Measurements from ENCODE around the gene SIRT3.
"Not testable (repeated sequence)": the region's sequence is repeated elsewhere in the genome, so short reads cannot be mapped to it uniquely, and the experiment has no call there.

SIRT3 gene

DNA sequence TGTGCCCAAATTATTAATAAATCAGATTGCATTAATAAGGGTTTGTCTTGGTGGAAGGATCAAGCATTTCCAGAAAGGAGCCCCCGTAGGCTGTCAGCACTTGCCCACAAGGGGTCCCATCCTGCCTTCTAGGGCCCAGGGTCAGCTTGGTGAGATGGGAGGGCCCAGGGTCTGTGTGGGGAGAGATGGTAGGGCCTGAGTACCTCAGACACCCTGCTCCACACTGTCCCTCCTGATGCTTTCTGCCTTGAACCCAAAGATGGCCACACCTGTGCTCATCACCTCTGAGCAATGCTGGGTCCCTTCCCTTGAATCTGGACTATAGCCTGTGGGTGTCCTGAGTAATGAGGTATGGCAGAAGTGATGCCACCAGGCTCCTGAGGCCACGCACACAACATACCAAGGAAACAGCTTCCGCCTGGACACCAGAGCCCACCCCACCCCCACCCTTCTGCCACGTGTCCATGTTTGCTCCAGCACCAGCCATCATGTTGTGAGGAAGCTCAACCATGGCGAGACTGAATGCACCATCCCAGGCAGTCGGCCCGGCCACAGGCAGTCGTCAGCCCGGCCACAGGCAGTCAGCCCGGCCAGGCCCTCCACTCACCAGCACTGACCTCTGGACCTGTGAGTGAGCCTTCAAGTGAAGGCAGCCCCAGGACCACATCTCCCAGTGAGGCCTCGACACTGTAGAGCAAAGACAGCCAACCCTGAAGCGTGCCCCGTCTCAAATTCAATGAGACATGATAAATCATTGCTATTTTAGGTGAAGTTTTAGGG lies 35.7 kb downstream of the SIRT3 start:
- no peak for DNase-seq

DNA sequence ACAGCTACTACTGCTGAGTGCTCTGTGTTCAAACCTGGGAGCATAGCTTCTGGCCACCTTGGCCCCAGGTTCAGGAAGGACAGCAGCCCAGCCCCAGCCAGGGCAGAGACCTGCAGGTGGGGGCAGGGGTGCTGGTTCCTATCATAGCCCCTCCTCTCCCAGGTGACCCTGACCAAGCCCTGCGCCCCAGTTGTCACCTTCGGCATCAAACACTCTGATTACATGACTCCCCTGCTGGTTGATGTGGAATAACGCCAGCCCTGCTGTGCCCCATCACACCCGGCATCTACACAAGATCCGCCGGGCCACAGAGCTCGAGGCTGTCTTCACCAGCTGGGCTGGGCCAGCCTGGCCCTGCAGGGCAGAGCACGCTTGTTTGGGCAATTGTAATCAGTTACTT lies 36.4 kb downstream of the SIRT3 start:
- DNase-seq = no peak

DNA sequence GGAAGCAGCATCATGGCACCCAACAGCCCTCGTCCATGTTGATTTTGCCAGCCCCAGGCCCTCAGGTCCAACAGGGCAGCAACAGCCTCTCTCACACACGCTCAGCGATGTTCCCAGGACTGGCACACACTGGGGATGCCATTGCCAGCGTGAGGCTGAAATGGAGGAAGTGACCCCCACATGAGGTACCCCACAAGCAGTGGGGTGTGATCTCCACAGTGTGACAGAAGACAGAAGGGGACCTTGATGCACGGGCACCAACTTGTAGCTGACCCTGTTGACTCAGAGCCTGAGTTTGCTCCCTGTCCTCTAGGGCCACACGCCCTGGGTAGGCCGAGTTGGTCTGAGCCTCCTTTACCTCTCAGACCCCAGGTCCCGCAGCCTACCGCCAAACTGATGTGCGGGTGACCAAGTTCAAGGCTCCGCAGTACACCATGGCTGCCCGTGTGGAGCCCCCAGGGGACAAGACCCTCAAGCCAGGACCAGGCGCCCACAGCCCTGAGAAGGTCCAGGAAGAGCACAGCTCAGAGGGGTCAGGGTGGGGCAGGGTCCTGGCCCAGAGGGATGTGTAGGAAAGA lies 37.0 kb downstream of the SIRT3 start:
- DNase-seq = no peak

DNA sequence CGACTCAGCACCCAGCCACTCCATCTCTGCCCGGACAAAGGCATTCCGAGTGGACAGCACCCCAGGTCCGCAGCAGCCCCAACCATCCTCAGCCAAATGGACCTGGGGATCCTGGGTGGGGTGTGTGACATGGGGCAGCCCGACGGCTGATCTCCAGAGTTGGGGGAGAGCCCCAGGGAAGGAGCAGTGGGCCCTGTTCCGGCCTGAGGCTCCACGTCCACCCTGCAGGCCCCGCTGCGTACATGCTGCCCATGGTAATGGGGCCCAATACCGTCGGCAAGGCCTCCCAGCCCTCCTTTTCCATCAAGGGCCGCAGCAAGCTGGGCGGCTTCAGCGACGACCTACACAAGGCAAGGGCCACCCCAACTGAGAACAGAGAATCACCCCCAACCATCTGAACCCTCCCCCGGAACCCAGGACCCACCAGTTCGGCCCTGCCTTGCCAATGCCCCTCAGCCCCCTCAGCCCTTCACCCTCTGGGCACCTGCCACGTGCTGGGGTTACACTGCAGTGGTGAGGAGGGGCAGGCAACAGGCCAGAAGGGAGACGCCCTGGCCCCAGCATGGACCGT lies 37.8 kb downstream of the SIRT3 start:
- no peak for DNase-seq

DNA sequence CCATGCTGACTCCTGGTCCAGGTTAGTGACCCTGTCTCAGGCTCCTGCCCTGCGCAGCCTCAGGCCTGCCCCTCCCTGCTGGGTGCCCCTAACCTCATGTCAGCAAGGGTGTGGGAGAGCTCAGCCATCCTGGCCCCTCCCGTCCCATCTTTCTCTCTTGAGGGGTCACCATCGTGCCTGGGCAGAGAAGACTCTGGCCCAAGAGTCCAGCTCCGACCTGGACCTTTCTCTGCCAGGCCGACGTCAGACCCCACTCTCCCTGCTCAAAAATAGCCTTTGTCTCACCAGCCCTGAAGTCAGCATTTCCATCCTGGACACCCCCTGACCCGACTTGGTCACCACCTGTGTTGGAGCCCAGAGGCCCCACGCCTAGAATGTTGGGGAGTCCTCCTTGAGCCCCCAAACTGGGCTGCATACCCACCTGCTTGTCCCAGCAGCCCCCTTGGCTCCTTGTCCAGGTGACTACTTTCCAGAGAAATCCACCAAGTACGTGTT lies 38.4 kb downstream of the SIRT3 start:
- DNase-seq = no peak

DNA sequence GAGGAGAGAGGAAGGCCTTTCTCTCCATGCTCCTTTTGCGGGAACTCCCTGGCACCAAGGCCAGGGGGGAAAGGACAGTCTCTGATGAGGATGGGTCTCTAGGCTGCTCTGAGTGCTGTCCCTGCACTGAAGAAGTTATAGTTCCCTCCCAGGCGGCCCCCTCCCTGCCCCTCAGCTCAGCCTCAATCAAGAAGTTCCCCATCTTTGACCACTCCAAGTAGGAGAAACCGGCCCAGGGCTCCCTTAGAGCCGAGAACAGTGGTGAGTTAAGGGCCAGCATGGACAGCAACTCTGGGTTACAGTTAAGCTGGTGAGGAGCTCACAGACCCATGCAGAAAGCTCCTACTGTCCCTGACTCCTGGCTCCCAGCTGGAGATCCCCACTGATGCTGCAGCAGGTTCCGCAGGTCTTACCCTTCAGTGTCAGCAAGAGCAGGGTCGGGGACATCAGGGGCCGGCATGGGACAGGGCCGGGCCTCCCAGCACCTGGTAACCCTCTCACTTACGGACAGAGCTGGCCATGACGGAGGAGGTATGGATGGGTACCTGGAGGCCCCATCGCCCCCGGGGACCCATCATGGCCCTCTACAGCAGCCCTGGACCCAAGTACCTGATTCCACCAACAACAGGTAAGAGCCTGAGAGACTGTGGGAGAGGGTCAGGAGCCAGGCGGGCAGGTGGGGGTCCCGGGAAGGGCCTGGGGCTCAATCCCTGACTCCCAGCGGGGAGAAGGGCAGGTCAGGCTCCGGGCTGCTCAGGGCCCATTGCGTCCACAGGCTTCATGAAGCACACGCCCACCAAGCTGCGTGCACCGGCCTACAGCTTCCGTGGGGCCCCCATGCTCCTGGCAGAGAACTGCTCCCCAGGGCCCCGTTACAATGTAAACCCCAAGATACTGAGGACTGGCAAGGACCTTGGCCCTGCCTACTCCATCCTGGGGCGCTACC lies 39.1 kb downstream of the SIRT3 start:
- DNase-seq = no peak

DNA sequence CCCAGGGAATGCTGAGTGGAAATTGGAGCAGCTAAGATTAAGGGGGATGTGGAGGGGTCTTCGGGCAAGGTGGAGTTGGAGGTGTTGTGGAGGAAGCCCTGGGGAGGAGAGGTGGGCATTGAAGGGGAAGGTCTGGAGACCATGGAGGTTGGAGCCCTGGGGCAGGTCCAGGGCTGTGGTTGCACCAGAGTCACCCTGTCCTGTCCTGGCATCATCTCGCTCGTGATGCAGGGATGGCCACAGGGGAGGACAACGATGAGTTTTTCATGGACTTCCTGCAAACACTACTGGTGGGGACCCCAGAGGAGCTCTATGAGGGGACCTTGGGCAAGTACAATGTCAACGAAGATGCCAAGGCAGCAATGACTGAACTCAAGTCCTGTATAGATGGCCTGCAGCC lies 42.7 kb downstream of the SIRT3 start:
- DNase-seq = not testable (repeated sequence)

DNA sequence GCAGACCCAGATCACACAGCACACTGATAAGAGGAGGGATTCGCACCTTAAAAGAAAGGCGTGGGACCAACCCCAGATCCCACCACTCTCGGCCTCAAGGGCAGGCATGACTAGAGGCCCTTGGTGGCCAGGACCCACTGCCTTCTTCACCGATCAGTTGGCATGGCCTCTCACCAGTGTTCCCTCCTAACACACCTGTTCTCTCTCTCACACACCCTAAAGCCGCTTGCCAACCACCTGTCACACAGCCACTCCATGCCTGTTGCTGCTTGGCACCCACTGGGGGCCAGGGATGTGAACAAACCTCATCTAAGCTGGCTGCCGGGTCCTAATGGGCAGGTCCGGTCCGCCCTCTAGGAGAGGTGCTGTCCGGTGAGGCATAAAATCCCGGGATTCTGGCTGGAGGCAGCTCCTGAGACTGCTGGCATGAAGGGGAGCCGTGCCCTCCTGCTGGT lies 43.4 kb downstream of the SIRT3 start, which contains the start of gene SCGB1C1:
Gene SCGB1C1 (plus strand): TSS at position 405 of the 455 bp plus-strand sequence. CDS start 22 bp downstream, at position 427.
- not testable (repeated sequence) for DNase-seq

DNA sequence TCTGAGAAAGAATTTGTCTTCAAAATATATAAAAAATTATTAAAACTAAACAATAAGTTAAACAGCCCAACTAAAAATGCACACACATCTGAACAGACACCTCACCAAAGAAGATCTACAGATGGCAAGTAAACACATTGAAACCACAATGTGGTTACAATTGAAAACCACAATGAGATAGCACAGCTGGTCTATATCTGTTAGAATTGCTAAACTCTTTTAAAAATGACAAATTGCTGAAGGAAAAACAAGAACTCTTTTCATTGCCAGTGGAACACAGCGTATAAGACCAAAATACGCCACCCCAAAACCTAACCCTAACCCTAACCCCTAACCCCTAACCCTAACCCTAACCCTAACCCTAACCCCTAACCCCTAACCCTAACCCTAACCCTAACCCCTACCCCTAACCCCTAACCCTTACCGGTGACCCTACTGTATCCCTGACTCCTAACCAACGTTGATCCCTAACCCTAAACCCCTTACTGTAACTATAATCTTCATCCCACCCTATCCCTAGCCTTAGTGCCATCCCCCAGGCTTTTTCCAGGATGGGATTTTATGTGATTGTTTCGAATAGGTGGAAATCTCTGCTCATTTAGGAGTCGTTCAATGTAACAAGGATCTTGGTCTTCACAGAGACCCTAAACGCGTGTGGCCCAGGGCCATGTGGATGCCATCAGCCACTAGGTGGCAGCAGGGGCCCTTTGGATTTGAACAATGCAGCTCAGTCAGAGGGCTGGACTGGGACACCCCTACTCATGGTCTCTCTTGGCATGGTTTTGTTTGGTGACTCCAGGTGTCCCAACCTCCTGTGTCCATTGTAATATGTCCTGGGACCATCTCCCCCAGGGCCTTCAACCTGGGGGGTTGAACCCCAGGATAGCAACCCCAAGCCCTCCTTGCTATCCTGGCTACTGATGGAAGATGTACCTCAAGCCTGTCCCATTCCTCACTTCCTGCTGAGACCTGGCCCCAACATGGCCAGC lies 44.4 kb downstream of the SIRT3 start:
- not testable (repeated sequence) for DNase-seq

DNA sequence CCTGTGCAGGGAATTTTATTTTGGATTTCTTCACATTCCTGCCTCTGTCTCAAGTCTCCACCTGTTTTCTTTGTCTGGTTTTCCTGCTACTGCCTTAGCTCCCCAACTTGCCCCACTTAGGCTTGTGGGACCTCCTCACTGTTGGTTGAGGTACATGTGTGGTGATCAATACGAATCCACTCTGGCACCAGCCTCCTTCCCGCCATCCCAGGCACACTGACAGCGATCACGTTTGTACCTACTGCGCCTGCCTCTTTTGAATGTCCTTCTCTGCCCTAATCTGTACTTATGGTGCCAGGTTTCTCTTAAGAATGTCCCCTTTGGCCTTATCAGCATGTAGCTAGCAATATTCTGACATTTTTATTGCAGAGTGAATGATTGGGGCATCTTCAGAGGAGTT lies 45.6 kb downstream of the SIRT3 start:
- DNase-seq = not testable (repeated sequence)

DNA sequence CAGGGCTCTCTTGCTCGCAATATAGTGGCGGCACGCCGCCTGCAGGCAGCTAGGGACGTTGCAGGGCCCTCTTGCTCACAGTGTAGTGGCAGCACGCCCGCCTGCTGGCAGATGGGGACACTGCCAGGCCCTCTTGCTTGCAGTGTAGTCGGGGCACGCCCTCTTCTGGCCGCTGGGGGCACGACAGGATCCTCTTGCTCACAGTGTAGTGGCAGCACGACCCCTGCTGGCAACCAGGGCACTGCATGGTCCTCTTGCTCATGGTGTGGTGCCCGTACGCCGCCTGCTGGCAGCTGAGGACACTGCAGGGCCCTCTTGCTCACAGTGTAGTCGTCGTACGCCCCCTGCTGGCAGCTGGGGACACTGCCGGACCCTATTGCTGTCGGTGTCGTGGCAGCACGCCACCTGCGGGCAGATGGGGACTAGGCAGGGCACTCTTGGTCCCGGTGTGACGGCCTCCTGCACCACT lies 46.3 kb downstream of the SIRT3 start:
- not testable (repeated sequence) for DNase-seq

DNA sequence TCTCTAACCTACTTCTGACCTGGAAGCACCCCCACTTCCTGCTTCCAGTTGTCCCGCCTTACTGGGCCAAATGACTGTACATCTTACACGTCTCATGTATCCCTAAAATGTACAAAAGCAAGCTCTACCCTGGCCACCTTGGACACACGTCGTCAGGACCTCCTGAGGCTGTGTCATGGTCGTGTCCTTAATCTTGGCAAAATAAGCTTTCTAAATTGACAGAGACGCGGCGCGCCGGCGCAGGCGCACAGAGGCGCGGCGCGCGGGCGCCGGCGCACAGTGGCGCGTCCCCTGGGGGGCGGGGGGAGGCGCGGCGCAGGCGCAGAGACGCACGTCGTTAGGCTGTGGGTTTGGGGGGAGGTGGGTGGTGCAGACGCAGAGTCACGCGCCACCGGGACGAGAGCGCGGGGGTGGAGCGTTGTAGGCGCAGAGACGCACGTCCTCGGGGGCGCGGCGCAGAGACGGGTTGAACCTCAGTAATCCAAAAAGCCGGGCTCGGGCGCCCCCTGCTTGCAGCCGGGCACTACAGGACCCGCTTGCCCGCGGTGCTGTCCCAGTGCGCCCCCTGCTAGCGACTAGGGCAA lies 46.9 kb downstream of the SIRT3 start:
- DNase-seq = not testable (repeated sequence)

DNA sequence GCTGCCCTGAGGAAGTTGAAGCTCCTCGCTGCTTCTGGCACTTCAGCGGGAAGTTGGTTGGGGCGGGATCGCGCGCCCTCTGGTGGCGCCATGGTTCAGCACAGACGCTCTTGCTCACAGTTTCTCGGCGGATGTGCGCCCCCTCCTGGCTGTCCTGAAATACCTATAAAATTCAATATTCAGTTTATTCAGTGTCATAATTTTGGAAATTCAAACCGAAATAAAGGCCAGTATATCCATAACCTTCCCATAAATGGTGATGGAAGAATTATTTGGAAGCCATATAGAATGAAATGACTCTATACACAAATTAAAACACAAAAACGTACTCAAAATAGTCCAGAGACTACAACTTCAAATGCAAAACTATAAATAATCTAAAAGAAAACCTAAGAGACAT lies 55.9 kb downstream of the SIRT3 start:
- DNase-seq = not testable (repeated sequence)

Measured in NCI-H2081 treated with DMSO at 0.1 percent for 48 hours (cell line).